ENCODE results near the gene SLC5A10.
A peak's percentile ranks its signal among the peaks of the same experiment; 100 is the strongest.
"Not testable (repeated sequence)": the region's sequence is repeated elsewhere in the genome, so short reads cannot be mapped to it uniquely, and the experiment has no call there.

The SLC5A10 gene

GRCh38 chr17:19040350-19040749 is 88.4 kb downstream of the SLC5A10 start:
- DNase-seq (ENCODE audit: low read depth in 2 of 2): not testable (repeated sequence)

- not testable (repeated sequence) for DNase-seq (ENCODE audit: low read depth in 2 of 2)
Measured at GRCh38 chr17:19041871-19042270, 89.9 kb downstream of the SLC5A10 start.

- DNase-seq (ENCODE audit: low read depth in 2 of 2): not testable (repeated sequence)
Measured at GRCh38 chr17:19042369-19042768, 90.4 kb downstream of the SLC5A10 start.

- not testable (repeated sequence) for DNase-seq (ENCODE audit: low read depth in 2 of 2)
Measured at GRCh38 chr17:19043032-19043431, 91.1 kb downstream of the SLC5A10 start.

- not testable (repeated sequence) for DNase-seq (ENCODE audit: low read depth in 2 of 2)
Measured at GRCh38 chr17:19044643-19045042, 92.7 kb downstream of the SLC5A10 start.

GRCh38 chr17:19046782-19047375 is 94.9 kb downstream of the SLC5A10 start, which contains the start of gene GRAP:
TSS of gene GRAP (minus strand) at chr17:19046957. CDS start at chr17:19046926, 31 bp downstream.
- DNase-seq (ENCODE audit: low read depth in 2 of 2): not testable (repeated sequence)

GRCh38 chr17:19047510-19047909 is 95.5 kb downstream of the SLC5A10 start:
- DNase-seq (ENCODE audit: low read depth in 2 of 2): not testable (repeated sequence)

- DNase-seq (ENCODE audit: low read depth in 2 of 2): not testable (repeated sequence)
Measured at GRCh38 chr17:19048826-19049225, 96.9 kb downstream of the SLC5A10 start.

GRCh38 chr17:19055447-19055846 is 103.5 kb downstream of the SLC5A10 start:
- DNase-seq (ENCODE audit: low read depth in 2 of 2): not testable (repeated sequence)

- DNase-seq (ENCODE audit: low read depth in 2 of 2): peak in 1 of 2 donors; percentile 73
Measured at GRCh38 chr17:19062009-19062717, 110.2 kb downstream of the SLC5A10 start.

GRCh38 chr17:19062718-19063325 is 110.9 kb downstream of the SLC5A10 start:
- not testable (repeated sequence) for DNase-seq (ENCODE audit: low read depth in 2 of 2)

GRCh38 chr17:19063326-19063956 is 111.5 kb downstream of the SLC5A10 start:
- DNase-seq (ENCODE audit: low read depth in 2 of 2): peak; percentile 53 to 67

GRCh38 chr17:19064378-19064777 is 112.4 kb downstream of the SLC5A10 start:
- DNase-seq (ENCODE audit: low read depth in 2 of 2): not testable (repeated sequence)

GRCh38 chr17:19070318-19071168 is 118.6 kb downstream of the SLC5A10 start:
- DNase-seq (ENCODE audit: low read depth in 2 of 2): not testable (repeated sequence)

Data from stimulated activated CD8-positive, alpha-beta memory T cell treated with anti-CD3 and anti-CD28 coated beads, Interleukin-15, amount 100 ng/mL, for 4 hours (primary cell).